Measurements from ENCODE around the gene CHPF.

CHPF gene

GRCh38 chr2:219497495-219498279, 45.9 kb downstream of the CHPF start:
- ChIA-PET CTCF (interaction anchor here (1.3 to 4.5 kb wide), 5 partner anchors 11 to 33 kb away, joined by 3 to 31 read pairs (median 7); no protein-coding TSS in a partner anchor), POLR2A (interaction anchor here (1.0 to 2.7 kb wide), 7 partner anchors 9 to 45 kb away, joined by 3 to 41 read pairs (median 5); no protein-coding TSS in a partner anchor)
- DNase-seq (ENCODE audit: extremely low spot score): peak; percentile 33
- TF ChIP-seq FOXM1 (IDR thresholded peaks at IDR 0.05; ENCODE audit: borderline replicate concordance) (no peak), ZNF384 (IDR thresholded peaks at IDR 0.05) (no peak), L3MBTL2 (conservative IDR thresholded peaks at IDR 0.05) (peak; percentile 29; the same call in 1 of the 2 replicates), ELF4 (IDR thresholded peaks at IDR 0.05) (no peak)

DNA sequence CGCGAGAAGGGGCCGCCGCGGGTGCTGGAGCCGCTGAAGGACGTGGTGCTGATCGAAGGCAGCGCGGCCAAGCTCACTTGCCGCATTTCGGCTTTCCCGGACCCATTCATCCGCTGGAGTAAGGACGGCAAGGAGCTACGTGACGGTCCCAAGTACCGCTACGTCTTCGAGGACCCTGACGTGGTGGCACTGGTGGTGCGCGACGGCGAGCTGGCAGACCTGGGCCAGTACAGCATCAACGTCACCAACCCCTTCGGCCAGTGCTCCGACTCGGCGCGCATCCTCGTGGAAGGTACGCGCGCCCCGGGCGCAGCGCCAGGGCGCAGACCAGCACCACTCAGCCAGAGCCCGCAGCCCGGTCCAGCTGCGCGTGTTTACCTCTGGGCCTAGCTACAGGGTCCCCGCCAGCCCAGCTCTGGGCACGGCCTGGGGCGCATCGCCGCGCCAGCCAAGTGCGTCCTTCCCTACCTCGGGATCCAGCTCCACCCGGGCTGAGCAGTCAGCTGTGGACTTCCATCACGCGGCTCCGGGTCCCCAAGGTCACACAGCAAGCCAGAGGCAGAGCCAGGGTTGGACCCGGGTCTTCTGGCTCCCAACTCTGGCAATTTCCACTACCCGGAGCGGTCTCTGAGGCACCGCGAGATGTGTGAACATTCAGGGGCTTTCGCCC, 46.6 kb downstream of the CHPF start:
- no peak for TF ChIP-seq LEF1 (IDR thresholded peaks at IDR 0.05; ENCODE audit: borderline replicate concordance)
- no peak for TF ChIP-seq TARDBP (IDR thresholded peaks at IDR 0.05)
- TF ChIP-seq ARNT (IDR thresholded peaks at IDR 0.05): no peak
- no peak for TF ChIP-seq SUZ12 (IDR thresholded peaks at IDR 0.05)
- no peak for TF ChIP-seq HDGF (IDR thresholded peaks at IDR 0.05; ENCODE audit: borderline replicate concordance)
- no peak for TF ChIP-seq FOXA1 (IDR thresholded peaks at IDR 0.05)
- ChIA-PET POLR2A (interaction anchor here (0.9 to 1.8 kb wide), 3 partner anchors 11 to 26 kb away, joined by 3 to 6 read pairs (median 4); no protein-coding TSS in a partner anchor), CTCF (interaction anchor here (1.3 to 4.5 kb wide), 2 partner anchors 11 to 12 kb away, joined by 4 to 31 read pairs; no protein-coding TSS in a partner anchor)
- DNase-seq (ENCODE audit: extremely low spot score): no peak

- CTCF ChIA-PET: interaction anchor here (0.7 to 2.8 kb wide), 19 partner anchors 10 to 195 kb away, joined by 3 to 50 read pairs (median 4); no protein-coding TSS in a partner anchor
- POLR2A ChIA-PET: interaction anchor here (0.9 to 1.8 kb wide), 5 partner anchors 9 to 26 kb away, joined by 3 to 6 read pairs (median 3); no protein-coding TSS in a partner anchor
- no peak for TF ChIP-seq FOXK2 (IDR thresholded peaks at IDR 0.05)
- no peak for TF ChIP-seq L3MBTL2 (conservative IDR thresholded peaks at IDR 0.05)
- TF ChIP-seq ARNT (IDR thresholded peaks at IDR 0.05): no peak
- no peak for TF ChIP-seq FOXA1 (IDR thresholded peaks at IDR 0.05)
- no peak for TF ChIP-seq TARDBP (IDR thresholded peaks at IDR 0.05)
- TF ChIP-seq SUZ12 (IDR thresholded peaks at IDR 0.05): no peak
- TF ChIP-seq PKNOX1 (IDR thresholded peaks at IDR 0.05): no peak
- no peak for TF ChIP-seq CTBP1 (IDR thresholded peaks at IDR 0.05; ENCODE audit: borderline replicate concordance)
- no peak for TF ChIP-seq SP1 (IDR thresholded peaks at IDR 0.05)
- TF ChIP-seq HDGF (IDR thresholded peaks at IDR 0.05; ENCODE audit: borderline replicate concordance): no peak
- TF ChIP-seq ELF4 (IDR thresholded peaks at IDR 0.05): no peak
- TF ChIP-seq BHLHE40 (IDR thresholded peaks at IDR 0.05; ENCODE audit: borderline replicate concordance): no peak
- no peak for TF ChIP-seq LEF1 (IDR thresholded peaks at IDR 0.05; ENCODE audit: borderline replicate concordance)
- no peak for TF ChIP-seq NFRKB (IDR thresholded peaks at IDR 0.05)
- TF ChIP-seq FOXM1 (IDR thresholded peaks at IDR 0.05; ENCODE audit: borderline replicate concordance): no peak
- no peak for TF ChIP-seq ZNF384 (IDR thresholded peaks at IDR 0.05)
- DNase-seq (ENCODE audit: extremely low spot score): no peak
These were observed 47.3 kb downstream of the CHPF start for GRCh38 chr2:219496247-219496824.

GRCh38 chr2:219495531-219496122, 48.0 kb downstream of the CHPF start:
- CTCF ChIA-PET: interaction anchor here (0.6 to 2.8 kb wide), 26 partner anchors 9 to 196 kb away, joined by 3 to 50 read pairs (median 5); no protein-coding TSS in a partner anchor
- peak; percentile 81 for DNase-seq (ENCODE audit: extremely low spot score)
- TF ChIP-seq ARNT (IDR thresholded peaks at IDR 0.05) (no peak), NFRKB (IDR thresholded peaks at IDR 0.05) (no peak), L3MBTL2 (conservative IDR thresholded peaks at IDR 0.05) (peak; percentile 30; the same call in 1 of the 2 replicates), CTBP1 (IDR thresholded peaks at IDR 0.05; ENCODE audit: borderline replicate concordance) (no peak), SP1 (IDR thresholded peaks at IDR 0.05) (no peak), HDGF (IDR thresholded peaks at IDR 0.05; ENCODE audit: borderline replicate concordance) (no peak), TARDBP (IDR thresholded peaks at IDR 0.05) (no peak), ZNF384 (IDR thresholded peaks at IDR 0.05) (no peak), FOXK2 (IDR thresholded peaks at IDR 0.05) (no peak)
- POLR2A ChIA-PET: interaction anchor here (0.6 to 1.2 kb wide), 7 partner anchors 8 to 34 kb away, joined by 3 to 4 read pairs (median 3); no protein-coding TSS in a partner anchor

GRCh38 chr2:219494952-219495530, 48.6 kb downstream of the CHPF start:
- POLR2A ChIA-PET: interaction anchor here (0.8 to 1.2 kb wide), 6 partner anchors 8 to 35 kb away, joined by 3 to 4 read pairs (median 3); no protein-coding TSS in a partner anchor
- CTCF ChIA-PET: interaction anchor here (0.6 to 2.8 kb wide), 24 partner anchors 9 to 196 kb away, joined by 3 to 50 read pairs (median 4); no protein-coding TSS in a partner anchor
- no peak for DNase-seq (ENCODE audit: extremely low spot score)
- TF ChIP-seq ZNF384 (IDR thresholded peaks at IDR 0.05) (no peak), CTBP1 (IDR thresholded peaks at IDR 0.05; ENCODE audit: borderline replicate concordance) (no peak), FOXA1 (IDR thresholded peaks at IDR 0.05) (no peak), BHLHE40 (IDR thresholded peaks at IDR 0.05; ENCODE audit: borderline replicate concordance) (no peak), ELF4 (IDR thresholded peaks at IDR 0.05) (no peak), SP1 (IDR thresholded peaks at IDR 0.05) (no peak), L3MBTL2 (conservative IDR thresholded peaks at IDR 0.05) (no peak), SUZ12 (IDR thresholded peaks at IDR 0.05) (no peak), NFRKB (IDR thresholded peaks at IDR 0.05) (no peak), HDGF (IDR thresholded peaks at IDR 0.05; ENCODE audit: borderline replicate concordance) (no peak), FOXK2 (IDR thresholded peaks at IDR 0.05) (no peak)

DNA sequence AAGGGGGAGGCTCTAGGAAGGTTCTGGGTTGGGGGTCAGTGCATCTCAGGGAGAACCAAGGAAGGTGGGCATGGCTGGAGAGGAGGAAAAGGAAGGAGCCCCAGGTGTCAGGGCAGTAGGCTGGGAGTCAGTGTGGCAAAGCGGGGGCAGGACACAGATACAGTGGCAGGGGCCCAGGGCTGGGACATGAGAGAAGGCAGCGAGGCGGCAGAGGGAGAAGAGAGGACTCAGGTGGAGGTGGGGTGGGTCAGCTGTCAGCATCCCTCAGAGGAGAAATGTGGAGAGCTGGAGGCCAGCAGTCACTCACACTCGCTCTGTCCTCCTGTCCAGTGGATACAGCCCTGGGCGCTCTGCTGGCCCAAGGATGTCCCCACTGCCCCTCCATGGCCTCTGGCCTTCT, 50.5 kb downstream of the CHPF start:
- no peak for DNase-seq (ENCODE audit: extremely low spot score)
- ChIA-PET POLR2A (no interaction called here), CTCF (interaction anchor here (0.6 kb wide), 1 partner anchor 10 kb away, joined by 3 read pairs; no protein-coding TSS in a partner anchor)
- TF ChIP-seq FOXK2 (IDR thresholded peaks at IDR 0.05): no peak
- no peak for TF ChIP-seq SUZ12 (IDR thresholded peaks at IDR 0.05)
- TF ChIP-seq ELF4 (IDR thresholded peaks at IDR 0.05): no peak
- TF ChIP-seq L3MBTL2 (conservative IDR thresholded peaks at IDR 0.05): no peak
- TF ChIP-seq HDGF (IDR thresholded peaks at IDR 0.05; ENCODE audit: borderline replicate concordance): no peak
- TF ChIP-seq PKNOX1 (IDR thresholded peaks at IDR 0.05): no peak
- no peak for TF ChIP-seq FOXM1 (IDR thresholded peaks at IDR 0.05; ENCODE audit: borderline replicate concordance)
- TF ChIP-seq FOXA1 (IDR thresholded peaks at IDR 0.05): no peak
- no peak for TF ChIP-seq ZNF384 (IDR thresholded peaks at IDR 0.05)
